A549 treated with ZK216348 at 1 μM for 4 hours (cell line): ENCODE measurements around the gene ERN2. TPM values are rescaled to one million over a fixed set of nuclear protein-coding genes. Genes with fewer than 3 reads are reported as not detected.

ENCODE experiments used
- total RNA-seq: library from RNA; stranded (reverse); fragments of 200-300 nt; extraction: Qiagen RNA extraction; gene quantifications from 5 replicates; pipeline ENCODE4 v1.2.3, GENCODE V29; 2022; ENCODE audit warnings: low read depth

Gene ERN2
- total RNA-seq: 0.20 TPM in 1 of 5 replicates, not detected in the others

DNA sequence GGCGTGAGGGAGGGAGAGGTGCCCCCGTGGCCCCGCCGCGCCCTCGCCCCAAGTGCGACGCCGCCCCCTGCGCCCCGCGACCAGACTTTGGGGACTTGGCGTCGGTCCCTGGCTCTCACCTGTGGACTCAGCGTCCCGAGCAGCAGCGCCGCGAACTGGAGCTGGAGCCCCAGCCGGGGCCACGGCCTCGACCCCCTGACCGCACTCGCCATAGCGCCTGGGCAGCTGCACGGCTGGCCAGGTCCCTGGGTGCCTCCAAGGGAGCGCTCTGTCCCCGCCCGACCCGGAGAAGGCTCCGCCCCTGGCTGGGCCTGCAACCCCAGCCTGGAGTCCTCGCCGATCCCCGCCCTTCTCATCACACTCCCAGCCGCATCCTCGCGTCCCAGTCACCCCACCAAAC, at the start of gene ERN2:
Gene ERN2 (minus strand): TSS at position 247 of the 400 bp plus-strand sequence. CDS start 35 bp downstream, at position 212.

DNA sequence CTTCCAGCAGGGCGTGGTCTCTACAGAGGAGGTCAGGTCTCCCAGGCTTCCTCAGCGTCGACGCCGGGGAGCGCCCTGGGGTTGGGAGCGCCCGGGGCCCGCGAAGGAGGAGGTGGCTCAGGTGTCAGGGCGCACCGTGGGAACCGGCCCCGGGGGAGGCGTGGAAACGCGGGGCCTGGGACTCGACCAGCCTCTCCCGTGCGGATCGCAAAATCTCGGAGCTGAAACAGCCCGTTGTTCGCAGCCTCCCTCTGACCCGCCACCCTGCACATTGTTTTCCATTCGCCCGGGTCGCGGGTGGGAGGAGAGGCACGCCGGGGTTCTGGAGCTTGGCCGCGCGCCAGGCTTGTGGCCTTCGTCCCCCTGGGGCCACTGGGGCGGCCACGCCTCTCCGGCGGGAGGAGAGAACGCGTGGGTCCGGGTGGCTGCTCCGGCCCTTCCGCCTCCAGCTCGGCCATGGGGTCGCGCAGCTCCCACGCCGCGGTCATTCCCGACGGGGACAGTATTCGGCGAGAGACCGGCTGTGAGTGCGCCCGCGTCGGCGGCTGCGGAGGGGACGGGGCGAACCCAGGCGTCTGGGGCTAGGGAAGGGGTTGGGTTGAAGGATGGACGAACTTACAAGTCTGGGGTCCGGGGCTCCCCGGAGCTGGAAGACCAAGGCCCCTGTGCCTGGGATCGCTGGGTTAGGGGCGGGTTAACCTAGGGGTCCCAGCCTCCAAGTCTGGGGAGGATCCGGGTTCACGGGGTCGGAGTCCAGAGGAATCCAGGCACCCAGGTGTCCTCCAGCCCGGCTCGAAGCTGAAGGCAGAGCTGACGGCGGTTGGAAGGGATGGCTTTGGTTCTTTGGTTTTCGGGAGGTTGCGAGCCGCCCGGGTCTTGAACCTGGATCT, 41.8 kb upstream of the ERN2 start, which contains the start of gene CHP2:
Gene CHP2 (plus strand): TSS at position 433 of the 890 bp plus-strand sequence. CDS start 24 bp downstream, at position 457.

DNA sequence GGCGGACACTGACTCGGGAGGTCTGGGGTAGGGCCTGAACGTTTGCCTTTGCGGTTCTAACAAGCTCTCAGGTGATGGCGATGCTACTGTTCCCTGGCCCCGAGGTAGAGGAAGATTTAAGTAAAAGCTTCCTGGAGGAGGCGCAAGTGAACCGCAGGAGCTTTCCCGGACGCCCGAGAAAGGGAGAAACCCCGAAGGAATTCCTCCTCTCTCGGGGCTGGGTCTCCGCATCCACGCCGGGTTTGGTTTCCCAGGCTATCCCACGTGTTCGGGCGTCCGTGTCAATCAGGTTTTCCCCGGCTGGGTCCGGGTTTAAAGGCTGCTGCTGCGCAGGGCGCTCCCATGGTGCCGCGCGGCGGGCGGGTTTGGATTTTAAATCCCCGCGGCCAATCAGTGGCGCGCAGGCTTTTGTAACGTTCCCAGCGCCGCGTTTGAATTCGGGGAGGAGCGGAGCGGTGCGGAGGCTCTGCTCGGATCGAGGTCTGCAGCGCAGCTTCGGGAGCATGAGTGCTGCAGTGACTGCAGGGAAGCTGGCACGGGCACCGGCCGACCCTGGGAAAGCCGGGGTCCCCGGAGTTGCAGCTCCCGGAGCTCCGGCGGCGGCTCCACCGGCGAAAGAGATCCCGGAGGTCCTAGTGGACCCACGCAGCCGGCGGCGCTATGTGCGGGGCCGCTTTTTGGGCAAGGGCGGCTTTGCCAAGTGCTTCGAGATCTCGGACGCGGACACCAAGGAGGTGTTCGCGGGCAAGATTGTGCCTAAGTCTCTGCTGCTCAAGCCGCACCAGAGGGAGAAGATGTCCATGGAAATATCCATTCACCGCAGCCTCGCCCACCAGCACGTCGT, 34.4 kb downstream of the ERN2 start, which contains the start of gene PLK1:
Gene PLK1 (plus strand): TSS at position 460 of the 844 bp plus-strand sequence. CDS start 44 bp downstream, at position 504.

DNA sequence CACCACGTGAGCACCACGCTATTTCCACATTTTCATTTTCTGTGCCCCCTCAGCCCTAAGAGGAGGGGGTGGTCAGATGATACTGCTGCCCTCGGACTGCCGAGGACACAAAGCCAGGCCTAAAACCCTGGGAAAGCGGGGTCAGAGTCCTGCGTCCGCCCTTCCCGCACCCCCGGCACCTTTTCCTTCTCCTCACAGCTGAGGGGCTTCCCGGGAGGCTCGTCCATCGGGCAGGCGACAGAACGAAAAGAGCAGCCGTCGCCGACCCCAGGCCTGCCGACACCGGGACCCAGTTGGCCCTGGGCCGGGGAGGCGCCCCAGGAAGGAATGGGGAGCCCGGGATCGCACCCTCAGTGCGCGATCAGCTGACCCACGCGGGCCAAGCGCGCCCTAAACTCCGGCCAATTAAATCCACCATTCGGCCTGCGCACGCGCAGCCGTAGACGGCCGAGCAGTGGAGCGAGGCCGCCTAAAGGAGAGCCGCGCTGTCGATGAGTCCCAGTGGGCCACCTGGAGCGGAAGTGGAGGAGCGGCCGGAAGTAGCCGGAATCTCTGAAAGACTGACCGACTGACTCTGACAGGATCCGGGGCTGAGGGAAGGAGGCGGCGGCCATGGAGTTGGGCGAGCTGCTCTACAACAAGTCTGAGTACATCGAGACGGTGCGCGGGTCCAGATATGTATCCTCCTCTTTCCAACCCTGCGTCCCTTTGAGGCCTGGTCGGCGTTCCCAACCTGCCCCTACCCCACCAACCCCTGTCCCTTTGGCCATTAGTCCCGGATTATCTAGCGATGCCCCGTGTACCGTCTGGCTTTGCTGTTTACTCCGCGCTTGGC, 71.9 kb downstream of the ERN2 start, which contains the start of the genes DCTN5 and PALB2:
Gene DCTN5 (plus strand): TSS at position 536 of the 835 bp plus-strand sequence. CDS start 77 bp downstream, at position 613.
Gene PALB2 (minus strand): TSS at position 380 of the 835 bp plus-strand sequence. CDS start 153 bp downstream, at position 227.

Other genes with a start within 250 kb of the ERN2 start
- gene GGA2, start 202.7 kb downstream of the ERN2 start, total RNA-seq: 20.7 to 31.0 TPM (median 27.5 TPM) in 5 replicates
- 19.3 to 37.0 TPM (median 30.6 TPM) in 5 replicates for gene EARS2, start 155.9 kb downstream of the ERN2 start, total RNA-seq
- 32.6 to 69.2 TPM (median 54.2 TPM) in 5 replicates for gene UBFD1, start 155.5 kb downstream of the ERN2 start, total RNA-seq
- gene NDUFAB1, start 116.9 kb downstream of the ERN2 start, total RNA-seq: 138 to 194 TPM (median 173 TPM) in 5 replicates
- 9.6 to 13.3 TPM (median 10.5 TPM) in 5 replicates for gene PALB2, start 71.9 kb downstream of the ERN2 start, total RNA-seq
- 68.4 to 82.1 TPM (median 72.7 TPM) in 5 replicates for gene DCTN5, start 71.8 kb downstream of the ERN2 start, total RNA-seq
- gene PLK1, start 34.3 kb downstream of the ERN2 start, total RNA-seq: 160 to 173 TPM (median 168 TPM) in 5 replicates
- gene CHP2, start 41.8 kb upstream of the ERN2 start, total RNA-seq: not detected in 5 replicates
- 0.20 to 0.41 TPM (median 0.25 TPM) in 5 replicates for gene PRKCB, start 122.8 kb upstream of the ERN2 start, total RNA-seq